NCI-H1092 treated with DMSO at 0.1 percent for 48 hours (cell line): ENCODE results near the gene GLOD5.
"Not testable (repeated sequence)": the region's sequence is repeated elsewhere in the genome, so short reads cannot be mapped to it uniquely, and the experiment has no call there.

Experiments used
- DNase-seq: peaks from one replicate; lab custom pipeline; 2025; lab: John Stamatoyannopoulos, UW

The GLOD5 gene

GRCh38 chrX:48793935-48794334 is 32.4 kb downstream of the GLOD5 start:
- DNase-seq: no peak

- no peak for DNase-seq
These were observed 32.9 kb downstream of the GLOD5 start for GRCh38 chrX:48794340-48794910.

- no peak for DNase-seq
These were observed 33.5 kb downstream of the GLOD5 start for GRCh38 chrX:48794911-48795515.

- DNase-seq: no peak
These were observed 36.8 kb downstream of the GLOD5 start for GRCh38 chrX:48798318-48798717.

GRCh38 chrX:48800574-48801279 is 39.2 kb downstream of the GLOD5 start:
- DNase-seq: no peak

- peak; percentile 99 for DNase-seq
These were observed 39.9 kb downstream of the GLOD5 start, which contains the start of gene HDAC6 for GRCh38 chrX:48801280-48802088. TSS of gene HDAC6 (plus strand) at chrX:48802067. CDS start at chrX:48802693, 626 bp downstream.

GRCh38 chrX:48802089-48802904 is 40.8 kb downstream of the GLOD5 start:
- peak; percentile 89 for DNase-seq

- DNase-seq: no peak
These were observed 41.3 kb downstream of the GLOD5 start for GRCh38 chrX:48802905-48803200.

GRCh38 chrX:48806081-48806480 is 44.5 kb downstream of the GLOD5 start:
- no peak for DNase-seq

GRCh38 chrX:48813644-48814043 is 52.1 kb downstream of the GLOD5 start:
- DNase-seq: no peak

- DNase-seq: no peak
These were observed 53.2 kb downstream of the GLOD5 start for GRCh38 chrX:48814722-48815121.

- no peak for DNase-seq
These were observed 53.7 kb downstream of the GLOD5 start for GRCh38 chrX:48815266-48815665.

- DNase-seq: no peak
These were observed 54.7 kb downstream of the GLOD5 start for GRCh38 chrX:48816014-48816810.

GRCh38 chrX:48818098-48818497 is 56.6 kb downstream of the GLOD5 start:
- DNase-seq: no peak

GRCh38 chrX:48818866-48819265 is 57.3 kb downstream of the GLOD5 start:
- no peak for DNase-seq

- not testable (repeated sequence) for DNase-seq
These were observed 57.8 kb downstream of the GLOD5 start for GRCh38 chrX:48819394-48819793.

GRCh38 chrX:48823053-48823452 is 61.5 kb downstream of the GLOD5 start:
- DNase-seq: no peak
